UCSD-AML1 (cell line): Measurements from ENCODE around the gene SLC37A3.
A peak's percentile ranks its signal among the peaks of the same experiment; 100 is the strongest.
"Not testable (repeated sequence)": the region's sequence is repeated elsewhere in the genome, so short reads cannot be mapped to it uniquely, and the experiment has no call there.

Experiments
- DNase-seq: peaks from one replicate; lab custom pipeline; 2025; ENCODE audit not compliant: unreplicated experiment; lab: John Stamatoyannopoulos, UW

The SLC37A3 gene

DNA sequence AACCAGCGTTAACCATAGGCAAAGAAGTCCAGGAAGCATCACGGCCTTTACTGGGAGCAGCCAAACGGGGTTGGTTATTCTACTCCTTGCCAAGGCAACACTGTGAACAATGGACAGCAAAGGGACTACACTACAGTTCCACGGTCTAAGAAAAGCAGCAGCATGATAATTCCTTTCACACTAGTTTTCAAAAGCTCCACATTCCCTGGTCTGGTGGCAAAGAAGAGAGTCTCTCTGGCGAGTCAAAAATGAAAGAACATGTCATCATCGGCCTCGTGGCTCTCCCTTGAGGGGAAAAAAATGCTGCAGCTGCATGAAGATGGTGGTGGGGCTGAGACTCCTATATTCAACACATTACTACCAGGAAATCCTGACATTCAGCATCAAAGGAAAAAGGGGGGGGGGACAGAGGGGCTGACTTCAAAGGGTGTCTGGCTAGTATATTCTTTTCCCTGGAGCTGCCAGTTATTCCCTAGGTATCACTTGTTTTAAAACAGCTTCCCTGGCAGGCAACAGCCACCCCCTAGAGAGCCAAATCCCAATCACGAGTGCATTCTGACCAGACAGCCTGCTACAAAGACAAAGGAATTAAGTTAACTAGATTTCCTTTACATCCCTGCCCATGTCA is 49.1 kb downstream of the SLC37A3 start:
- no peak for DNase-seq

DNA sequence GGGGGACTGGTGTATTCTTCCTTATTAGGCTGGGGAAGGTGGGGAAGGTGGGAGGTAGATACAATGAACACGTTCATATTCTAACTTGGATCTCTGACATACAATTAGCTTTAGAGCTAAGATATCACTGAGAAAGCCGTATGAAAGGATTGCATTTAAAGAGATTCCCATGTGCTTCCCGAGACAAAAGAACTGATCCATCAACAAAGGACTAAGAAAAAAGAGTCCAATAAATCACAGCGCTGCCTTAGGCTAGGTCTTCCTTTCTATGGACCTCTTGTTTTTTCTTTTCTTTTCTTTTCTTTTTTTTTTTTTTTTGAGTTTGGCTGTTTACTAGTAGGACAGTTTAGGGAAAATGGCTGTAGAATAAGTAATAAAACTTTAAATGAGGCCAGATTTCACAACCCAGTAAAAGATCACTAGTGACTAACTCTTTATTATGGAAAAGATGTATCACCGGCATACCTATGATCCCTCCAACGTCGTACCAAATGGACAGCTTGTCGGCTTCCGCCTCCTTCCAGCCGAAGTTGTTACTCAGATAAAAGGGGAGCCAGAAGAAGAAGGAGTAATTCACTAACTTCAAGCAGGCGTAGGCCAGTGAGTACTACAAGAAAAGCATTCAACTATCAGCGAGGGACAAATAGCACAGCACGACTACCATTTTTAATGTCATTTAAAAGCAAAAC is 50.0 kb downstream of the SLC37A3 start:
- no peak for DNase-seq

DNA sequence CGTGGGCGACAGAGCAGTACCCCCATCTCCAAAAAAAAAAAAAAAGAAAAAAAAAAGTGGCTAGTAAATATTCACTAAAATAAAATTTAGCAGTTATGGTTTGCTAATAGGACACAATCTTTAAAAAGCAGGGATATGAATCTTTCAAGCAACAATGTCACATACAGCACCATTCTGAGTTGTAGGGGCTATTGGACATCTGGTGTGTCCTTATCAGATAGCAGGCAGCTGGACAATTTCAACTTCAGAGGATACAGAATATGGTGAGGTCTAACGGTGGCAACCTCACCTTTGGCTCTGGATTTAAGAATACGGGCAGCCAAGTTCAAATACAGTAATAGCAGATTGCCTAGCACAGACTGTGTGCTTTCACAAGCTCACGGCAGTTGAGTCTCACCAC is 51.1 kb downstream of the SLC37A3 start:
- DNase-seq = no peak

DNA sequence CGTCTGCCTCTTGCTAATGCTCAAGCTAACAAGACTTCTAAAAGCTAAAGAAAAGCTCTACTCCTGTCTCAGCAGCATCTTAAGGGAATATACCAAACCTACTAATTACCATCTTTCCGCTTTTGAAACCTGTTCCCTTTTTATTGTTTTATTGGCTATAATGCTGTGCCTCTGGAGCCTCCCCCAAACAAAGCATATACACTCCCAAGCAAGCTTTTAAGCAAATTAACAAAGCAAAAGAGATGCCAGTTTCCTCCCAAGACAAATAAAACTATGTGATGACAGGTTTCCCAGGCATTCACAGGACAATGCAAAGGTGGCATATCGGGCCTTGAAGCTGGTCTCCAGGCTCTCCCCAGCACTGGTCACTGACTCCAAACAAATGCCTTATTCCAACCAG is 52.9 kb downstream of the SLC37A3 start:
- DNase-seq = no peak

GRCh38 chr7:140342727-140343514 is 55.4 kb downstream of the SLC37A3 start:
- DNase-seq = peak; percentile 36

GRCh38 chr7:140338959-140339358 is 59.4 kb downstream of the SLC37A3 start:
- DNase-seq = not testable (repeated sequence)

DNA sequence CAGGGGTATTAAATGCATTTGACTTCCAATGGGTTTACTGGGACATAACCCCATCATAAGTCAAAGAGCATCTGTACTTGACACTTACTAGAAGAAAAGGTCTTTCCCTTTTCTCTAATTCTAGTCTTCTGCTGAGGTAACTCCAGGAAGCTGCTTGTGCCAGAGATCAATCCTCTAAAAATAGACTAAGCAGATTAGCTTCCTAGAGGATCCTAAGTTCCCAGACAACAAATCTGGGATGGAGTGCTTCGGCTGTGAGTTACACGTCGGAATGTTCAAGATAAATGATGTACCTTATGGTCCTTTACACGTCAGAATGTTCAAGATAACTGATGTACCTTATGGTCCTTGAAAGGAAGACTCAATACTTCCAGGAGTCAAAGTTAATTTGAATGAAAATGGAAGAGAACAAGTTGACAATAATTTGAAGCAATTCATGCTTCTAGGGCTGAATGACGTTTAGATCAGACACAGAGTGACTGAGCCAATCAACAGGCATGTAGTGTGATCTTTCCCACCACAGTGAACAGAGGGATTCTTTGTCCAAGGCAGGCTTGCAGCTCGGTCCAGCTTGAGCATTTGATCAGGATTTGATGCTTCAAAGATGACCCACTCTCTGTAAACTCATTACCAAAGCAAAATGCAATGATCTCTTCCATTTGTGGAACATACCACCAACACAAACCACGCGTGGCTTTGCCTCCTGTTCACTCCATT is 63.8 kb downstream of the SLC37A3 start:
- DNase-seq = no peak

DNA sequence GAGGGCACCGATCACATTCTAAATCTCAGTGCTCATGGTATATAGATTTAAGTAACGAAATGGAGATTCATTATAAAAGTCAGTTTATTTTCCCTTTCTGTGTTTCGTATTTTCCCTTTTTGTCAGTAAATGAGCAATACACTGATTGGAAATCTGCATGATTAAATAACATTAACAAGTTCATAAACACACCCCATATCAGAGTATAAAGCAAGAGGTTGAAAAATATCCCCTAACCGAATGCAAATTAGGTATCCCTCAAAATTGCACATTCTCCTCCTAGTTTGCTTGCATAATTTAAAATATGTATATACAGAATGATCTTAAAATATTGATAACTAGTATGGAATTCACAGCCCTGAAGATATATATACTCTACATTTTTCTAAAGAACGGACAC is 64.6 kb downstream of the SLC37A3 start:
- DNase-seq = no peak

GRCh38 chr7:140333223-140333622 is 65.1 kb downstream of the SLC37A3 start:
- DNase-seq = no peak

- no peak for DNase-seq
Observed at GRCh38 chr7:140330595-140330994, 67.7 kb downstream of the SLC37A3 start.

- no peak for DNase-seq
Observed at GRCh38 chr7:140330128-140330527, 68.2 kb downstream of the SLC37A3 start.

DNA sequence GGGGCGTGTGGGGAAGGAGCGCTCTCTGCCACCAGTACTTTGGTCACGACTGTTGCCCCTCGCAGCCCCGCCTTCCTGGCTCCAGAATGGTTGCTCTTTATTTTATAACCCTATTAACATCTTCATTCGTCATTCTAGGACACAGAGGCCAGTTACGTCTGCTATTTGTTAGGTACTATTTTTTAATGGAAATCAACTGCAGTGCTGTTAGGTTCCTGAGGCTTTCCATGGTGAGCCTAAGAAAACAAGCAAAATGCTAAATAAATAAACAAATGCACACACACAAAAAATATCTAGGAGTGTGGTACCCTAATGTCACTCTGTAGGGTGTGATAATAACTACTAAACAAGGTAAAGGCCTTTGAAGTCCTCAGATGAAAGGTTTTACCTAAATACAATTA is 71.1 kb downstream of the SLC37A3 start:
- DNase-seq = no peak

GRCh38 chr7:140326116-140326928 is 72.0 kb downstream of the SLC37A3 start:
- DNase-seq = peak; percentile 16

- no peak for DNase-seq
Observed at GRCh38 chr7:140325600-140325999, 72.7 kb downstream of the SLC37A3 start.

- DNase-seq = no peak
Observed at GRCh38 chr7:140324714-140325113, 73.6 kb downstream of the SLC37A3 start.

DNA sequence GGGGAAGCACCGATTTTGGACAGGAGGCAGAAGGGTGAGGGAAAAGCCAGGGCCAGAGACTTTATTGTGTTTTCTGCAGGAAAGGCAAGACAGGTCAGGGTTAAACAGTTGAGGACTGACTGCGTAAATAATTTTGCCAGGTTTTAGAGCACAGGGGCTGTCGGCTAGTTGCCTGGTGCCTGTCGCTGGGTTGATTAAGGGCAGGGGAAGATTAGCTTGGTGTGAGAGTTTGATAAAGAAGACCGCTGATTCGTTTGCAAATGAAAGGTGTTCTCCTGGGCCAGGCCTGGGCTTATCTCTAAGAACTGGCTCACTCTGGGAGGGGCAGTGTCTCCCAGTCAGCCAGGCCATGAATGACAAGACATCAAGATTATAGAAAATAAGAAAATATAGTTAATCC is 75.6 kb downstream of the SLC37A3 start:
- DNase-seq = no peak

DNA sequence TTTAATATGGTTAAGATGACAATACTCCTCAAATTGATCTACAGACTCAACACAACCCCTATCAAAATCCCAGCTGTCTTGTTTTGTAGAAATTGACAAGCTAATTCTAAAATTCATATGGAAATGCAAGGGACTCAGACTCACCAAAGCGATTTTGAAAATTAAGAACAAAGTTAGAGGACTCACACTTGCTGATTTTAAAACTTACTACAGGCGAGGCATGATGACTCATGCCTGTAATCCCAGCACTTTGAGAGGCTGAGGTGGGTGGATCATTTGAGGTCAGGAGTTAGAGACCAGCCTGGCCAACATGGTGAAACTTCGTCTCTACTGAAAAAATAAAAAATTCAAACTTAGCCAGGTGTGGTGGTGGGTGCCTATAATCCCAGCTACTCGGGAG is 78.3 kb downstream of the SLC37A3 start:
- DNase-seq = not testable (repeated sequence)

GRCh38 chr7:140317999-140318398 is 80.3 kb downstream of the SLC37A3 start:
- DNase-seq = no peak

- DNase-seq = no peak
Observed at GRCh38 chr7:140317597-140317996, 80.7 kb downstream of the SLC37A3 start.

GRCh38 chr7:140316165-140316661 is 82.1 kb downstream of the SLC37A3 start:
- peak; percentile 16 for DNase-seq
